ENCODE results near the gene NOS3. TPM values are rescaled to one million over a fixed set of nuclear protein-coding genes. Genes with fewer than 3 reads are reported as not detected.

NOS3 gene
- total and polyA plus RNA-seq, 9 of the 15 experiments (the other 6 are each of a cell fraction or from before 2014, with no cell fraction given), result 1.1 to 121 (median 23.6) TPM

GRCh38 chr7:151039850-151040548, 49.2 kb downstream of the NOS3 start (continued):
- 0 out of 2 replicates have a peak, but pooled peaks have one; percentile 21 for TF ChIP-seq ZBTB40 (IDR thresholded peaks at IDR 0.05)
- TF ChIP-seq ZBTB40 (CRISPR knock-in tag; IDR thresholded peaks at IDR 0.05), result no peak
- peak; percentile 33; the same call in 1 of the 2 replicates for TF ChIP-seq GABPB1 (CRISPR knock-in tag; IDR thresholded peaks at IDR 0.05)
- TF ChIP-seq MAX (CRISPR knock-in tag; IDR thresholded peaks at IDR 0.05), result peak; percentile 54; the same call in 1 of the 2 replicates
- peak; percentile 24; the same call in 1 of the 2 replicates for TF ChIP-seq ERF (CRISPR knock-in tag; IDR thresholded peaks at IDR 0.05)
- peak in 1 of 2 experiments; percentile 68; a peak in 2 of 4 replicates for TF ChIP-seq HDAC1 (IDR thresholded peaks at IDR 0.05)
- TF ChIP-seq TFAP4 (CRISPR knock-in tag; IDR thresholded peaks at IDR 0.05; ENCODE audit: borderline replicate concordance), result peak; percentile 75; the same call in 1 of the 2 replicates
- 0 out of 2 replicates have a peak, but pooled peaks have one; percentile 44 for TF ChIP-seq ZNF165 (CRISPR knock-in tag; IDR thresholded peaks at IDR 0.05; ENCODE audit: borderline replicate concordance)
- no peak for TF ChIP-seq SFPQ (IDR thresholded peaks at IDR 0.05; ENCODE audit: low read depth, low read length)
- peak; percentile 75 for TF ChIP-seq SAP30 (IDR thresholded peaks at IDR 0.05; ENCODE audit: borderline replicate concordance, insufficient read depth, low read depth, low read length, poor library complexity, severe bottlenecking)
- peak; percentile 46 for TF ChIP-seq MEIS2 (IDR thresholded peaks at IDR 0.05; ENCODE audit: partially characterized antibody)
- peak; percentile 2; the same call in 1 of the 2 replicates for TF ChIP-seq NFIC (IDR thresholded peaks at IDR 0.05)
- no peak for TF ChIP-seq PHB (CRISPR knock-in tag; IDR thresholded peaks at IDR 0.05)

All from K562 (cell line).